GM18511 (cell line): ENCODE results near the gene BCAS1.
A peak's percentile ranks its signal among the peaks of the same experiment; 100 is the strongest.

Source experiments
- ATAC-seq: cut with Tn5 transposase; IDR thresholded peaks from one replicate; pipeline ENCODE4 v1.9.1; 2021; ENCODE audit warnings: mild to moderate bottlenecking, moderate library complexity; ENCODE audit not compliant: unreplicated experiment

BCAS1 gene

DNA sequence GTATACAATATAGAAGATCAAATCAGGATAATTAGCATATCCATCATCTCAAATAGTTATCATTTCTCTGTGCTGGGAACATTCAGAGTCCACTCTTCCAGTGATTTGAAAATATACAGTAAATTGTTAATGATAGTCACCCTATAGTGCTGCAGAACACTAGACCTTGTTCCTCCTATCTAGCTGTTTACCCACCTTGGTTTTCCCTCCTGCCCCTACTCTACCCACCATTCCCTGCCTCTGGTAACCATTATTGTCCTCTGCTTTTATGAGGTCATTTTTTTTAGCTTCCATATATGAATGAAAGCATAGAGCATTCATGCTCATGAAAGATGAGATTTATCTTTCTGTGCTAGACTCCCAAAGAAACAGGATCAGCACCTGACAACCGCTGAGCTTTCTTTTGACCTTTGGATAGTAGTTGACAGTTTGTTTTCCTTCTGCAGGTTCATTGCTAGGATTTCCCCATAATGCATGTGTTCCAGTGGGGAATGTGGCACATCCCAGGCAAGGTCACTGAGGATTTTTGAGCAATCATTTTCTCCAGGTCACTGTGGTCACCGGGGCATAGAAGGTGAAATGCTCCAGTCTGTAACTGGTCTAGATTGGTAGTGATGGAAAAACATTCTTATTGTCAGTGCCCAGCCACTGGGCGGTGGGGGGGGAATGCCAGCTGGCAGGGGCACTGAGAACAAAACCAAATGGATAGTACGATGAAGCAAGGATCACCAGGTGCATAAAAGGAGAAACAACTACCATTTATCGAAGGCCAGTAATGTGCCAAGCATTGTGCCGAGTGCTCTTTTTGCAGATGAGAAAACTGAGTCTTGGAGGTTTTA, 33.6 kb upstream of the BCAS1 start:
- ATAC-seq = no peak

DNA sequence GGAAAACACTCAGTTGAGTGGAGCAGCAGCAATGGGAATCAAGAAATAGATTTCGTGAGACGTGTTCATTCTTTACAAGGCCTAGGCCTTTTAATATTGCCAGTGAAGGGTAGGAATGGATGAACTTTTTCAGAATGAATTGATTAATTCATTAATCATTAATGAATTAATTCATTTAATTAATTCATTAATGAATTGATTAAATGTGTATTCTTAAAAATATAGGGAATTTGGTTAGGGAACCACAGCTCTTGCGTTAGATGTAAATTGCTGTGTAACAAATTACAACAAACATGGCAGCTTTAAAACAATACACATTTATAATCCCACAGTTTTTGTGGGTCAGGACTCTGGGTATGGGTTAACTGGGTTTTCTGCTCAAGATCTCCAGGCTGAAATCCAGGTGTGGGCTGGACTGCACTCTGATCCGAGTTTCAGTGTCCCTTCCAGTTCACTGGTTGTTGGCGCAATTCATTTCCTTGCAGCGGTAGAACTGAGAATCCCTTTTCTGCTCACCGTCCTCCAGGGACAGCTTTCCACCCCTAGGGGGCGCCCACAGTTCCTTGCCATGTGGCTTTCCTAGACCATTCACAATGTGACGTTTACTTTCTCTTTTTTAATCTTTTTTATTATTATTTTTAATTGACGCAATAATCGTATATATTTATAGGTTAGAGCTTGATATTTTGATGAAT, 32.8 kb upstream of the BCAS1 start:
- ATAC-seq = peak; percentile 85

DNA sequence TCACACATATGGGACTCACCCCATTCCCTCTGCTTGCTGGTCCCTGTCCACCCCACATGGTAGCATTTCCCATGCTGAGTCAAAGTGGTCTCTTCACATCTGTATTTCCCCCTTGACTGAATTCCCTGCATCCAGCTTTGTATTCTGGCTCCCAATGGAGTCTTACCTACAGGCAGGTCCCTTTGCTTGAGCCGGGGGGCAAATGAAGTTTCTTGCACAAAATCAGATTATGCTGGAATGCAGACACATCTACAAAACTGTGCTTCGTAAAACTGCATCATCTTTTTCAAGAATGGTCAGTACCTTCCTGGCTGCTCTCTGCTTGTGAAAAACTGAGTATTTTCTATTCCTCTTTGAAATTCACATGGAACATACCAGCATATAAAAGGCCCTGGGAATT, 32.1 kb upstream of the BCAS1 start:
- no peak for ATAC-seq

- ATAC-seq = no peak
Measured at GRCh38 chr20:54100563-54100962, 30.2 kb upstream of the BCAS1 start.

- no peak for ATAC-seq
Measured at GRCh38 chr20:54099894-54100293, 29.5 kb upstream of the BCAS1 start.

- ATAC-seq = no peak
Measured at GRCh38 chr20:54098047-54098446, 27.7 kb upstream of the BCAS1 start.

DNA sequence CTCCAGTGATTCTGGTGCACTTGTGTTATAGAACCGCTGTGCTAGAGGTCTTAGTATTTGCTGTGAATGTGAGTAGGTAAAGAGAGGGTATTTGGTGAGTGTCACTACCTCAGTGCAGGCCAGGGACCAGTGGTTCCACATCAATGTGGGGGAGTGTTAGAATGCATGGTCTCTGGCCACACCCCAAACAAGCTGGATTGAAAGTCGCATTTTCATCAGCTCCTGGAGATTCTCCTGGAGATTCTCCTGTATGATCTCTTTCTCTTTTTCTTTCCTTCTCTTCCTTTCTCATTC, 26.8 kb upstream of the BCAS1 start:
- ATAC-seq = peak; percentile 13

GRCh38 chr20:54095824-54096223, 25.4 kb upstream of the BCAS1 start:
- ATAC-seq = no peak

- no peak for ATAC-seq
Measured at GRCh38 chr20:54094268-54094580, 23.8 kb upstream of the BCAS1 start.

- ATAC-seq = no peak
Measured at GRCh38 chr20:54093423-54094267, 23.3 kb upstream of the BCAS1 start.

DNA sequence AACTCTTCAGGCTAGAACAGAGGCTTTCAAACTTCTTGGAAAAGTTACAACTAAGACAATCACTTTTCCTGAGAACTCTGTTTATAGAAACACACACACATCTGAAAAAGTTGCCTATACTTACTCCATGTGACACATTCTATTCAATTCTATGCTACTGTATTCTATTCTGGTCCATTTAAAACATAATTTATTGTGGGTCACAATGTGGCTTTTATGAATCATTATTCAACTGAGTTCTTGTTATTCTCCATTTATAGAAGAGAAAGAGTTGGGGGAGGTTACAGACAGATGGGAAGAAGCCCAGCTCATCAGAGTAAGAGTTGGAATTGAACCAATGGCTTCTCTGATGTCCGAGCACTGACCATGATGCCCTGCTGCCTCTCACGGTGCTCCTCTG, 21.6 kb upstream of the BCAS1 start:
- no peak for ATAC-seq

DNA sequence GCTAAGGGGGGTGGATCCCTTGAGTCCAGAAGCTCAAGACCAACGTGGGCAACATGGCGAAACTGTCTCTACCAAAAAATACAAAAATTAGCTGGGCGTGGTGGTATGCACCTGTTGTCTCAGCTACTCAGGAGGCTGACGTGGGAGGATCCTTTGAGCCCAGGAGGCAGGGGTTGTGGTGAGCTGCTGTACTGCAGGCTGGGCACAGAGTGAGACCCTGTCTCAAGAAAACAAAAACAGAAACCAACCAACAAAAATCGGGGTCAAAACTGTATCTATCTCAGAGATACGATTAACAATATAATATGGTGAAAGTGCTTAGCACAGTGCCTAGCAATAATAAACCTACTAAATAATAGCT, 20.7 kb upstream of the BCAS1 start:
- no peak for ATAC-seq

DNA sequence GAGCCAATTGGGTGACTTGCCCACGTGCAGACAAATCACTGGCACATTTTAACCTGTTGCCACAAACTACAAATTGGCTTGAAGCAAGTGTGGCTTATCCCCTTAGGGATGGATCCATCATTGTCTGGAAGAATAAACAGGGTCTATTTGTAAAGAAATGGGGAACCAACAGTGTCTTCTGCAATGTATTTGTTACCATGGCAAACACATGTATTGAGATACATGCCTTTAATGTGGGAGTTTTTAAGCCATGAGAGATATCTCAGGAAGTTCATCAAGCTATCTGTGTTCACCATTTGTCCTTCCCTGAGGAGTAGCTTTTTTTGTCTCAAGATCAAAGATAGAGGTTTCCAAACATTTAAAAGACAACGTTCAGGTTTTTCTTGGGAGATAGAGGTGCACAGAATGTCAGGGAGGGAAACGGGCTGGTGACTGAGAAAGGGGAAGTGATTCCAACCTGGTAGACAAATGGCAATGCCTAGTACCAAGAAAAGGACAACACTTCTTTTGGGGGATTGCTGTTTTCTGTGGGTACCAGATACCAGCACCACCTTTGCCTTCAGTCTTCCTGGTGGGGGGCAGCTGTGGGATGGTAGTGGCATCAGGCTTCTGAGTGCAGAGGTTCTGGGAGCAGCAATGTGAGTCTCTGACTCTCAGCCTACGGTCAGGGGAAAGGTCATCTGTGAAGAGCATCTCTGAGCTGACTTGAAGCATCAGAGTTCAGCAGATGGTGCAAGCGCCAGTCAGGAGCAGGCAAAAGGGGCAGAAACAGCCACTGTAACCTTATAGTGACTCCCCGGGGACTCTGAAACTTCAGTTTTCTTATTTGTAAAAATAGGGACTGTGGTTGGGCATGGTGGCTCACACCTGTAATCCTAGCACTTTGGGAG, 20.1 kb upstream of the BCAS1 start:
- ATAC-seq = peak; percentile 69

DNA sequence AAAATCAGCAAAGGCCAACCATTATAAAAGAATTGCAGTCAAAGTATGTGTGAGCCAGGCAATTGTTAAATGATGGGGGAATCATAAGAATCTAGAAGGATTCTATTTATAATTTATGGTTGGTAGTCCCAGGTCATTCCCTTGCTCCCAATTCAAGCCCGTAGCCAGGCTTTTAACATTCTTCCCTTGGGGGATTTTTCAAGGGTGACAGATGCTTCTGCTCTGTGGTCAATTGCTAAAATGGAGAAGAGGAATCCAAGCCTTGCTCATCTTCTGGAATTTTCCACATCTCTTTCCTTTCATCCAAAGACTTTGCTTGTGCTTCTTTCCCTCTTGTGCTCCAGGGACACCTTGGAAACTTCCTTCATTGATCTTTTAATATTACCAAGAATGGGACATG, 18.0 kb upstream of the BCAS1 start:
- no peak for ATAC-seq

- ATAC-seq = no peak
Measured at GRCh38 chr20:54086507-54087039, 16.2 kb upstream of the BCAS1 start.

DNA sequence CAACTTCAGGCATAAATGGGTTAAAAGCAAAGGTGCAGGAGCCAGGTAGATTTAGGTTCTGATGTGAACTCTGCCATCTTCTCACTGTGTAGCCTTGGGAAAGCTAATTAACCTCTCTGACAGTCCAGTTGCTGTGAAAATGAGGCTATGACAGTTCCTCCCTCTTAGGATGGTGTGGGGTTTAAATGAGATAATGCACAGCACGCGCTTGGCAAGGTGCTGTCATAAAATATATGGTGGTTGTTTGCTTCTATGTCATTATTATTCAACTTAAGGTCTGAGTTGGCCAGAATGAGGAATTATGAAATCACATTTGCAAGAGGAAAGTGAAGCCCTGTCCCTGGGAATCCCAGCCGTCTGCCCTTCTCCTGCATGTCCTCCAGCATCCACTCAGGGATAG, 15.5 kb upstream of the BCAS1 start:
- no peak for ATAC-seq

GRCh38 chr20:54085425-54085824, 15.0 kb upstream of the BCAS1 start:
- ATAC-seq = no peak

DNA sequence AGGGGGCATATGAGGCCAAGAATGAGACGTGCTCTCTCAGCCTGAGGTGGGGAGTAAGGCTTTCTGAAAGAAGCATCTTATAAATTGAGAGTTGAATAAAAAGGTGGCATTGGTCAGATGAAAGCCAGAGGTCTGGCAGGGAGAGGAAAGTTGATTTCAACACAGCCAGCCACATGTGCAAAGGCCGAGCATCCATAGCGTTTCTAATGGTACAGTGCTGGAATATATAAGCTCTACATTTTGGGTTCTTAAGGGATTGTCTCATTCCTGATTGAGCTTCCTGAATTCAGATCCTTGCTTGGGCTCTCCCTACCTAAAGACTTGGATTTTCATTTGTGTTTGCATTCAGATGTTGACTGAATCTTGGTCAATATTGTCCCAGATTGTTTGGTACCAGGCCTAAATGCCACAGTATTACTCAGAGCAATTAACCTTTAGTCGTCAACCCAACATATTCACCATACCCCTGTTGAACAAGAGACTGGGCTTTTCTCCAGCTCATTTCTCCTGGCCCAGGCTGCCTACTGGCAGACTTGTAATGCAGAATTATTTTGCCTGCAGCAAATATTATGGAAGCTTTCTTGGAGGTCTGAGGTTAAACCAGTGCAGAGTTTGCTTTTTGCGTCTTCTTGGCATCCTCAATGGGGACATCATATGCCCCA, 14.5 kb upstream of the BCAS1 start:
- no peak for ATAC-seq

DNA sequence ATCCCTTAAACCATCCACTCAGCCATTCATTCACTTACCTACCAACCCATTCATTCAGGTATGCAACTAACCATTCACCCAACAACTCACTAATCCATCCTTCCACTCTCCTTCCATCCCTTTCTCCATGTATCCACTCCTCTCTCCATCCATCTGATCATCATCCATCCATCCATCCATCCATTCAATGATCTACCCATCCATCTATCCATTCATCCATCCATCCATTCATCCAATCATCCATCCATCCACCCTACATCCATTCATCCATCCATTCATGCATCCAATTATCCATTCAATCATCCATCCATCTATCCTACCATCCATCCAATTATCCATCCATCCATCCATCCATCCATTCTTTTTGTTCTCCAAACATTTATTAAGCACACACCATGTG, 13.8 kb upstream of the BCAS1 start:
- no peak for ATAC-seq

DNA sequence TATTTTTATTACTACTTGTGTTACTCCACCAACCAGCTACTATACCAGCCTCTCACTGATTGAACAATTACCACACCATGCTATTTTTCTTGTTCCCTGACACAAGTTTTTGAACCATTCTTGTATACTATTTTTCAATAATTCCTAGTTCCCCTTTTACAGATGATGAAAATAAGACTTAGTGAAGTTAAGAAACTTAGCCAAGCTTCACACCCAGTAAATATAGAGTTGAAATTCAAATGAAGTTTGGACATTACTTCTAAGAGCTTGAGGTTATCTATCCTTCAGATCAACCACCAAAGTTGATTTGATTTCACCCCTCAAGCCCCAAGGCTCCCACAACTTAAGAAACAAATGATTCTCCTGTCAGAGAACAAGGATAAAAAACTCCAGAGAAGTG, 13.1 kb upstream of the BCAS1 start:
- ATAC-seq = peak; percentile 75
